Esophagus mucosa (tissue), 1 donor: Measurements from ENCODE around the gene TRPC4AP. TPM values are rescaled to one million over a fixed set of nuclear protein-coding genes. Genes with fewer than 3 reads are reported as not detected.
A peak's percentile ranks its signal among the peaks of the same experiment; 100 is the strongest.
"Not testable (repeated sequence)": the region's sequence is repeated elsewhere in the genome, so short reads cannot be mapped to it uniquely, and the experiment has no call there.

Experiments
- ATAC-seq: fragments of 200-7000 bp; cut with Tn5 transposase; one replicate; pipeline ENCODE4 v1.9.1; 2020
- total RNA-seq: library from RNA; stranded (reverse); gene quantifications from one replicate; pipeline ENCODE4 v1.2.4, GENCODE V29; 2023
- donor health status: DM: yes; HTN: yes; CAD: no.

The TRPC4AP gene
- total RNA-seq, 1 donor from 2014 or later = 29.8 TPM

DNA sequence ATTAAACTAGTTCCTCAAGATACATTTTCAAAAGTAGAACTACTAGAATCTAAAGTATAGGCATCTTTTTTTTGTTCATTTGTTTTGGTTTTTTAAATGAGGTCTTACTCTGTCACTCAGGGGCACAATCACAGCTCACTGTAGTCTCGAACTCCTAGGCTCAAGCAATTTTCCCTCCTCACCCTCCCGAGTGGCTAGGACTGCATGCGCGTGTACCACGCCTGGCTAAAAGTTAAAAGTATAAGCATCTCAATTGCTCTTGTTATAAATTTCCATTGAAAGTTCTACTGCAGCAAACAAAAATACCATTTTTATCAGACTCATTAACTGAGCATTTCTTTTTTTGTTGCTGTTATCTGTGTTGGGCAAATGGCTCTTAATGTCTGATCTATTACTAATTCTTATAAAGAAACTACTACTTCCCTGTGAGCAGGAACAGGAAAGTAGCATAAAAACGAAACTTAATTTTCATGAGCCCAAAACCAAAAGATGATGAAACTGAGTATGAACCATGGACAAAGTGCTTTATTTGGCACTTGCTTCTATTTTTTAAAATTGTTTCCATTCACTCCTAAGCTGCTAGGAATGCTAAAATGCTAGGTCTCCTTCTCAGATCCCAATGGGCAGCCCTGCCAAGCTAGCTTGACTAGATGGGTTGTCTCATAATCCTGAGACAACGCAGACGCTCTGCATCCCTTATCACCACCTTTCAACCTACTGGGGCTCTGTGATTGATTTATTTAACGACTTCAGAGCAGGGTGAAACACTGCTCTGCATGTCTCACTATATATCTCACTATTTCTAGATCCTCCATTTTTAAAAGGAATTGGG is 36.9 kb downstream of the TRPC4AP start:
- no peak for ATAC-seq

GRCh38 chr20:35054814-35055213 is 37.8 kb downstream of the TRPC4AP start:
- ATAC-seq = no peak

- ATAC-seq = not testable (repeated sequence)
Measured at GRCh38 chr20:35052616-35053015, 40.0 kb downstream of the TRPC4AP start.

DNA sequence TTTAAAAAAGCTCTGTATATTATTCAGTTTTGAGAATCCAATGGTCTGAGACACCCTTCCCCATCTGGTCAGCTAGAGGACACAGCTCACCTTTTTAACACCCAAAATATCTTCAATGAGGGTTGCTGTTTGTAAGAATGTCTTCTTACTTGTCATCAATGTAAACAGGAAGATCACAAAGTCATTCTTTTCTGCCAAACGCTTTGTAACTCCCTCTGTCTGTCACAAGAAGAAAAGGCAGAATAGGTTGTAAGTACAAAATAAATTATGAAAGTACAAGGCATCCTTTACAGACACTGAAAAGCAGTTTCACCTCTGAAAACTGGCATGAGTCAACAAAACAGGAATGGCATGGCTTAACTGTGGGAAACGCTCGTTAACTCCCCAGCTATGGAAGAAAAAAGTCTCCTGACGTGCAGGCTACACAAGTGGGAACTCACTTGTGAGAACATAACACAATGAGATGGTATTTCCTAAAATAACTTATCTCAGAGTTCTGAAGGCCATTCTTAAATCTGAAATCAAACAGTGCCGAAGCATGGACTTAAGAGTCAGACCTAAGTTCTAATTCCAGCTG is 42.7 kb downstream of the TRPC4AP start:
- no peak for ATAC-seq

GRCh38 chr20:35048739-35049138 is 43.9 kb downstream of the TRPC4AP start:
- no peak for ATAC-seq

DNA sequence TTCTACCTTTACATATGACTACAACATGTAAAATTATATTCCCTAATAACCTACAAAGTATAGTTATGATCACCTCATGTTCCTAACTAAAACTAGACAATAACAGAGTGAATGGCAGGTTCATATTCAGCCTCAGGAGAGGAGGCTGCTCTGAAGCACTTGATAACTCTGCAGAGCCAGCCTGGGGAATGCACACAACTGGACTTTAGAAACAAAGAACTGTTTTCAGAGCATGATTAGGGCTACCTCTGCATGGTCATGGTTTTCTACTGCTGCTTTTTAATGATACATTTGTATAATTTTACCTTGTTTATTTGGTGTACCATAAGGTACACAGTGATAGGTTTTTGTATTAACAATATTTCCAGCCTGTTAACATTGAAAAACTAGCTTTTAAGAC is 50.3 kb downstream of the TRPC4AP start:
- ATAC-seq = no peak

- ATAC-seq = no peak
Measured at GRCh38 chr20:35040646-35041045, 52.0 kb downstream of the TRPC4AP start.

DNA sequence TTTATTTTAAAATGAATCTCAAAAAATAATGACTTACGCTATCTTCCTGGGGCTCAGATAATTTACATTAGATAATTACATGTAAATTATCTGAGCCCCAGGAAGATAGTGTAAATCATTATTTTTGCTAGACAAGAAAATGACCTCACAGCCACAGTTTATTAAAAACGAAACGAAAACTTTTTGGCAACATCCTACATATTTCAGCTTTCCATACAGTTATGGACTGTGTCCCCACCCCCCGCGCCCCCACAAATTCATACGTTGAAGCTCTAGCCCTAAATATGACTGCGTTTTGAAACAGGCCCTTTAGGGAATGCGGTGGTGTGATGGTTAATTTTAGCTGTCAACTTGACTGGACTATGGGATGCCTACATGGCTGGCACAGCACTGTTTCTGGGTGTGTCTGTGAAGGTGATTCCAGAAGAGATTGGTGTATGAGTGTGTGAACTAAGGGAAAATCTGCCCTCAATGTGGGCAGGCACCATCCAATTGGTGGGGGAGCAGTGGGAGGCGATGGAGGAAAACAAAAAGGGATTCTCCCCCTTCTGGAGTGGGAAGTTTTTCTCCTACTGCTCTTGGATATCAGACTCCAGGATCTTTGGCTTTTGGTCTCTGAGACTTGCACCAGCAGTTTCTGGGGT is 52.6 kb downstream of the TRPC4AP start:
- ATAC-seq = no peak

DNA sequence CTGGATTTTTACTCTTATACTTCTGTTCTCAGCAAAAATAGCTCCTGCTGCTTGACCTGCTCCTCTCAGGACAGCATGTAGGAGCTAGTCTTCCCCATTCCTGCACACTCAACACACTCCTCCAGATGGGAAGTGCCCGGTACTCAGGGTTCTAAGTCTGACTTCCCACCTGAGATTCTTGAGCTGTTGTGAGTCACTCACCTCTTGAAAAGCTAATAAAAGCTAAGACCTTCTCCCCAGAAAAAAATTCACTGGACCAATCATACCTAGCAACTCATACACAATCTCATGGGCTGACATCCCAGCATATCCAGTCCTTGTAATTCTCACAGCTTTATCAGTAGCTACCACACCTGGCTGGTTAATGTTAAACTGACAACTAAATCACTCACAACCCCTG is 53.5 kb downstream of the TRPC4AP start:
- no peak for ATAC-seq

GRCh38 chr20:35034145-35034544 is 58.5 kb downstream of the TRPC4AP start:
- ATAC-seq = no peak

DNA sequence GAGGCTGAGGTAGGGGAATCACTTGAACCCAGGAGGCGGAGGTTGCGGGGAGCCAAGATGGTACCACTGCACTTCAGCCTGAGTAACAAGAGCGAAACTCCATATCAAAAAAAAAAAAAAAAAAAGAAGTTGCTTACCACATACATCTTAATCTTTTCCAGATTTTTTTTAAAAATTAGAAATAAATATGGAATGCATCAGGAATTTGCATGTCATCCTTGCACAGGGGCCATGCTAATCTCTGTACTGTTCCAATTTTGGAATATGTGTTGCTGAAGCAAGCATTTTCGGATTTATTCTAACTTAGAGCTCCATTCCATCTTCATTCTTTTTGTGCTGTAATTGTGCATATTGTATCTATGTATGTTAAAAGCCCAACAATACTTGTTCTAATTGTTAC is 62.5 kb downstream of the TRPC4AP start:
- ATAC-seq = no peak

DNA sequence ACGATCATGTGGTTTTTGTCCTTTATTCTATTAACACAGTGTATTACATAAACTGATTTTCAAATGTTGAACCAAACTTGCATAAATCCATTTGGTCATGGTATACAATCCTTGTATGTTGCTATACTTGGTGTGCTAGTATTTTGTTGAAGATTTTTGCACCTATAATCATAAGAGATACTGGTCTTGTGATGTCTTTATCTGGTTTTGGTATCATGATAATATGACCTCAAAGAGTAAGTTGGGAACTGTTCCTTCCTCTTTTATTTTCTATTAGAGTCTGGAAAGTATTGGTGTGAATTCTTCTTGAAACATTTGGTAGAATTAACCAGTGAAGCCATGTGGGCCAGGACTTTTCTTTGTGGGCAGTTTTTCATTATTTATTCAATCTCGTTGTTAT is 65.3 kb downstream of the TRPC4AP start:
- no peak for ATAC-seq

GRCh38 chr20:35025116-35025515 is 67.5 kb downstream of the TRPC4AP start:
- ATAC-seq = no peak

DNA sequence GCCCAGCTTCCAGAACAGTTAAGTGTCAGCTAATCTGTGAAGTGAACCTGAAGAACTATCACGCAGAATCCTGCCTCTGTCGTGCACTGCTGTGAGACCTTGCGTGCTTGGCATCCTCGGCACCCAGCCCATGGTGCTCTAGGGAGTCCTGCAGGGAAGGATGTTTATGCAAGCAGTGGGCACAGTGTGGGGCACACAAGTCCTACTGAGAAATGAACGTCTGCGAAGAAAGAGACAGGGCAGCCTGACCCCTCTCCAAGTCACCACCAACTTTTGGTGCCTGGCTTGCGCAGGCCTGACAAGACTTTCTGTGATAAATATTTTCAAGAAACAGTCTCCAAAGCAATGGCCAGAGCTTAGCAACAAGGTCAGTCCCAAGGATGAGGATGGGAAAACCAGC is 69.0 kb downstream of the TRPC4AP start:
- no peak for ATAC-seq

GRCh38 chr20:35021831-35022230 is 70.8 kb downstream of the TRPC4AP start:
- no peak for ATAC-seq

DNA sequence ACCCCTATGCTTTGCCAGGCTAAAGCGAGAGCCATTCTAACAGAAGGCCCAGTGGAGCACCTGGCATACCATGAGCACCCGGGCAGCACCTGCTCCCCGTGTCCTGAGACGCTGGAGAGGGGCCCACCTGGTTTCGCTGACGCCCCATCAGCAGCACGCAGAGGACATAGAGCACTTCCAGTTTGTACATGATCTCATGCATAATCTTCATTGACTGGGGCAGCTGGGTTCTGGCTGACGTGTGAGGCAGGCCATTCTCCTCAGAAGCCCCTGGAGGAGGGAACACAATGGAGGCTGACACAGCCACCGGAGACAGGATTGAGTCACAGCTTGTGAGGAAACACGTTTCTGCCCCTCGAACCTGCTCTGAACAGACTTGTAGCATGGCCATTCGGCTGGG is 71.5 kb downstream of the TRPC4AP start:
- peak; percentile 74 for ATAC-seq

GRCh38 chr20:35020108-35020928 is 72.3 kb downstream of the TRPC4AP start:
- peak; percentile 22 for ATAC-seq

DNA sequence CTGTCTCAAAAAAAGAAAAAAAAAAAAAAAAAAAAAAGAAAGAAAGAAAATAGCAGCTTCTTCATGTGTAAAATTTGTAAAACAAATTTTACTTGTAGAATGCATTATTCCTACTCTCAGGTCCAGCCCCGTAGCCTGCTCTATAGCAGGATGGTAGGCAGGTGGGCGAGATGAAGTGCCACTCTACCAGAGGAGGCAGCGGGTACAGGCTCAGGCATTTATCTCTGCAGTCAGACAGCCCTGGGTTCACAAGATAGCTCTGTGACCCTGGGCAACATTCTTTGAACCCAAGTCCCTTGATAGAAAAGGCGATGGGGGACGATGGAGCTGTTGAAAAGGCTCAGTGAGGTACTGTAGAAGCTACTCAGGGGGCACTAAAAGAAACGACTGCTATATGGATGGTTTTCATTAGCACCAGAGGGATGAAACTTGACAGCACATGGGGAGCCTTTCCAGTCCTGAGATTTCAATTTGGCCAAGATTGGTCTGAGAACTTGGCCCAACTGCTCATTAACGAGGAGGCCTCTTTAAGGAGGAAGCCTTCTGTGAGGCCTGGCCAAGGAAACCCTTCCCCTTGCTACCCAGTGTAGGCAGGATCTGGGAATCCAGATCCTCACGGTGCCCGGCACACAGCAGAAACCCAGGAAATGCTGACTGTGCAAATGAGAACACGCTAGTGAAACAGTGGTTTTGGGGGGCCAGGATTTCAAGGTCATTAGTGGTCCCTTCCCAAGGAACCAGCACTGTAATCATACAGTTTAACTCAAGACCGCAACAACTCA is 73.8 kb downstream of the TRPC4AP start:
- no peak for ATAC-seq

- no peak for ATAC-seq
Measured at GRCh38 chr20:35017099-35017835, 75.3 kb downstream of the TRPC4AP start.

DNA sequence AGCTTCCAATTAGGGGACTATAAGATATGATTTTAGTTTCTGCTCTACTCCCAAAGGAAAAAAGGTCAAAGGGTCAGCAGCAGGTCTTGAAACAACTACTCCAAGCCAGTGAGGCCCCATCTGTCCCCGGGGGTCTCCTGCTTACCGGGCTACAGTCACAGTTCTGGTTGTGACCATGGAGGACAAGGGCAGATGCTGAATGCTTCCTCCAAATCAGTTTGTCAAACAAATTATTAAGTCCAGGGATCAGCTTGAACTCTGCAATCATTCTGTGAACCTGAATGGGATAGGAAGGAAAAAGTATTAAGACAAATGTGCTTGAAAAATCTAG is 76.8 kb downstream of the TRPC4AP start:
- ATAC-seq = no peak

DNA sequence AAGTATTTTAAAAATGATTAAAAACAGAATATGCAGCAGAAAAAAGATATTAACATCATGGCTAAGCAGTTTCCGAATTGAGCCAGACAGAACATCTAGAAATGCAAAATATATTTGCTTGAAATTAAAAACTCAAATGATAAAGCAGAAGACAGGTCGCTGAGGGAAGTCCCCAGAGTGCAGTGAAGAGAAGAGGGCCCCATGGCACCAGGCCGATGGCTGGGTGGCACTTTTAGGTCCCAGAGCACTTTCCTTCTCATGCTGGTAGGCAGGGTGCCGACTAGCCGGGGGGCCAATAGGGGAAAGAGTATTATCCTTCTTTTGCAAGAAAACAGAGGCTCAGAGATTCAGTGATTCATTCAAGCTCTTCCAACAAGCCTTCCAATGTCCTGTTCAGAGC is 78.1 kb downstream of the TRPC4AP start:
- no peak for ATAC-seq
